GM10266 (cell line): ENCODE data around the gene ELK1.
"Not testable (repeated sequence)": the region's sequence is repeated elsewhere in the genome, so short reads cannot be mapped to it uniquely, and the experiment has no call there.

Source experiments
- DNase-seq: peaks from one replicate; pipeline ENCODE4 v3.0.0; 2012; ENCODE audit errors: extremely low spot score
- CTCF ChIP-seq: IDR thresholded peaks from 2 replicates; pipeline ENCODE4 v1.5.1; 2012; ENCODE audit warnings: mild to moderate bottlenecking, low read depth; ENCODE audit not compliant: control insufficient read depth, insufficient read depth; ENCODE audit errors: missing control alignments

The ELK1 gene

GRCh38 chrX:47650164-47651042, at the start of gene ELK1:
TSS of gene ELK1 (minus strand) at chrX:47650563. CDS start at chrX:47641441, 9,122 bp downstream.
- DNase-seq: peak; percentile 83
- TF ChIP-seq CTCF: no peak

GRCh38 chrX:47697181-47697580, 46.8 kb upstream of the ELK1 start:
- no peak for TF ChIP-seq CTCF
- DNase-seq: no peak

- TF ChIP-seq CTCF: no peak
- DNase-seq: no peak
Measured at GRCh38 chrX:47690175-47690574, 39.8 kb upstream of the ELK1 start.

- DNase-seq: no peak
- no peak for TF ChIP-seq CTCF
Measured at GRCh38 chrX:47687263-47687662, 36.9 kb upstream of the ELK1 start.

- no peak for TF ChIP-seq CTCF
Measured at GRCh38 chrX:47683829-47684205, 33.5 kb upstream of the ELK1 start.

GRCh38 chrX:47683184-47683828, 32.9 kb upstream of the ELK1 start:
- no peak for TF ChIP-seq CTCF
- DNase-seq: no peak

More at GRCh38 chrX:47683829-47684205, 33.5 kb upstream of the ELK1 start:
- DNase-seq: no peak

- not testable (repeated sequence) for DNase-seq
Measured at GRCh38 chrX:47675959-47676859, 25.8 kb upstream of the ELK1 start.
